ENCODE measurements around the gene CEP170.

CEP170 gene

GRCh38 chr1:243267914-243268653, 13.0 kb upstream of the CEP170 start:
- no peak for DNase-seq

GRCh38 chr1:243267471-243267880, 12.4 kb upstream of the CEP170 start:
- no peak for DNase-seq

- no peak for DNase-seq
Measured at GRCh38 chr1:243266231-243266630, 11.2 kb upstream of the CEP170 start.

GRCh38 chr1:243264717-243265116, 9.6 kb upstream of the CEP170 start:
- no peak for DNase-seq

- no peak for DNase-seq
Measured at GRCh38 chr1:243261390-243261789, 6.3 kb upstream of the CEP170 start.

GRCh38 chr1:243260221-243260880, 5.3 kb upstream of the CEP170 start:
- DNase-seq: no peak

GRCh38 chr1:243258731-243259130, 3.6 kb upstream of the CEP170 start:
- DNase-seq: no peak

- no peak for DNase-seq
Measured at GRCh38 chr1:243257189-243257588, 2.1 kb upstream of the CEP170 start.

GRCh38 chr1:243256590-243256989, 1.5 kb upstream of the CEP170 start:
- no peak for DNase-seq

GRCh38 chr1:243255791-243256512, 871 bp upstream of the CEP170 start, which contains the start of gene SDCCAG8:
Gene SDCCAG8, plus strand, starts transcription at chr1:243256041. Its CDS starts 133 bp downstream, at chr1:243256174.
- peak; percentile 92 for DNase-seq

- DNase-seq: peak; percentile 71
Measured at GRCh38 chr1:243254233-243254926, 701 bp downstream of the CEP170 start.

- no peak for DNase-seq
Measured at GRCh38 chr1:243253926-243254232, 1.2 kb downstream of the CEP170 start.

- no peak for DNase-seq
Measured at GRCh38 chr1:243253211-243253925, 1.7 kb downstream of the CEP170 start.

GRCh38 chr1:243251539-243251938, 3.5 kb downstream of the CEP170 start:
- no peak for DNase-seq

- DNase-seq: no peak
Measured at GRCh38 chr1:243250102-243250501, 5.0 kb downstream of the CEP170 start.

GRCh38 chr1:243249214-243249613, 5.9 kb downstream of the CEP170 start:
- no peak for DNase-seq

GRCh38 chr1:243247901-243248300, 7.2 kb downstream of the CEP170 start:
- DNase-seq: no peak

- DNase-seq: no peak
Measured at GRCh38 chr1:243246916-243247315, 8.2 kb downstream of the CEP170 start.

GRCh38 chr1:243244432-243244841, 10.6 kb downstream of the CEP170 start:
- DNase-seq: no peak

- no peak for DNase-seq
Measured at GRCh38 chr1:243236604-243237252, 18.4 kb downstream of the CEP170 start.

- no peak for DNase-seq
Measured at GRCh38 chr1:243234978-243235647, 20.0 kb downstream of the CEP170 start.

- no peak for DNase-seq
Measured at GRCh38 chr1:243233908-243234307, 21.2 kb downstream of the CEP170 start.

Measured in activated naive CD4-positive, alpha-beta T cell treated with anti-CD3 and anti-CD28 coated beads, Interleukin-2, amount 50 U/mL, for 16 hours (primary cell).